ENCODE results near the gene RANBP1. TPM values are rescaled to one million over a fixed set of nuclear protein-coding genes. Genes with fewer than 3 reads are reported as not detected.

RANBP1 gene
- total and polyA plus RNA-seq, 9 of the 15 experiments (the other 6 are each of a cell fraction or from before 2014, with no cell fraction given): 162 to 2,891 (median 1,289) TPM

GRCh38 chr22:20117633-20118299 is 1.9 kb downstream of the RANBP1 start (continued):
- TF ChIP-seq, protein P1, sequence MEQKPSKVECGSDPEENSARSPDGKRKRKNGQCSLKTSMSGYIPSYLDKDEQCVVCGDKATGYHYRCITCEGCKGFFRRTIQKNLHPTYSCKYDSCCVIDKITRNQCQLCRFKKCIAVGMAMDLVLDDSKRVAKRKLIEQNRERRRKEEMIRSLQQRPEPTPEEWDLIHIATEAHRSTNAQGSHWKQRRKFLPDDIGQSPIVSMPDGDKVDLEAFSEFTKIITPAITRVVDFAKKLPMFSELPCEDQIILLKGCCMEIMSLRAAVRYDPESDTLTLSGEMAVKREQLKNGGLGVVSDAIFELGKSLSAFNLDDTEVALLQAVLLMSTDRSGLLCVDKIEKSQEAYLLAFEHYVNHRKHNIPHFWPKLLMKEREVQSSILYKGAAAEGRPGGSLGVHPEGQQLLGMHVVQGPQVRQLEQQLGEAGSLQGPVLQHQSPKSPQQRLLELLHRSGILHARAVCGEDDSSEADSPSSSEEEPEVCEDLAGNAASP (IDR thresholded peaks at IDR 0.05): no peak
- TF ChIP-seq ZNF184 (CRISPR knock-in tag; IDR thresholded peaks at IDR 0.05): no peak
- TF ChIP-seq SRF (CRISPR knock-in tag; IDR thresholded peaks at IDR 0.05): no peak; a peak in 1 of 4 replicates
- no peak for TF ChIP-seq PHF20 (IDR thresholded peaks at IDR 0.05; ENCODE audit: partially characterized antibody)
- 0 out of 2 replicates have a peak, but pooled peaks have one; percentile 44 for TF ChIP-seq KLF1 (tag; IDR thresholded peaks at IDR 0.05)
- TF ChIP-seq STAG1 (CRISPR knock-in tag; IDR thresholded peaks at IDR 0.05; ENCODE audit: borderline replicate concordance): no peak
- TF ChIP-seq, protein P2, sequence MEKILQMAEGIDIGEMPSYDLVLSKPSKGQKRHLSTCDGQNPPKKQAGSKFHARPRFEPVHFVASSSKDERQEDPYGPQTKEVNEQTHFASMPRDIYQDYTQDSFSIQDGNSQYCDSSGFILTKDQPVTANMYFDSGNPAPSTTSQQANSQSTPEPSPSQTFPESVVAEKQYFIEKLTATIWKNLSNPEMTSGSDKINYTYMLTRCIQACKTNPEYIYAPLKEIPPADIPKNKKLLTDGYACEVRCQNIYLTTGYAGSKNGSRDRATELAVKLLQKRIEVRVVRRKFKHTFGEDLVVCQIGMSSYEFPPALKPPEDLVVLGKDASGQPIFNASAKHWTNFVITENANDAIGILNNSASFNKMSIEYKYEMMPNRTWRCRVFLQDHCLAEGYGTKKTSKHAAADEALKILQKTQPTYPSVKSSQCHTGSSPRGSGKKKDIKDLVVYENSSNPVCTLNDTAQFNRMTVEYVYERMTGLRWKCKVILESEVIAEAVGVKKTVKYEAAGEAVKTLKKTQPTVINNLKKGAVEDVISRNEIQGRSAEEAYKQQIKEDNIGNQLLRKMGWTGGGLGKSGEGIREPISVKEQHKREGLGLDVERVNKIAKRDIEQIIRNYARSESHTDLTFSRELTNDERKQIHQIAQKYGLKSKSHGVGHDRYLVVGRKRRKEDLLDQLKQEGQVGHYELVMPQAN (IDR thresholded peaks at IDR 0.05; ENCODE audit: borderline replicate concordance): peak; percentile 97
- no peak for TF ChIP-seq ZBTB1 (CRISPR knock-in tag; IDR thresholded peaks at IDR 0.05; ENCODE audit: borderline replicate concordance, low read depth)
- TF ChIP-seq ZC3H8 (IDR thresholded peaks at IDR 0.05): no peak
- no peak for TF ChIP-seq HNRNPK (IDR thresholded peaks at IDR 0.05; ENCODE audit: low read depth, low read length, poor library complexity, severe bottlenecking)
- no peak for TF ChIP-seq SNIP1 (IDR thresholded peaks at IDR 0.05; ENCODE audit: low read depth)
- TF ChIP-seq, protein P3, sequence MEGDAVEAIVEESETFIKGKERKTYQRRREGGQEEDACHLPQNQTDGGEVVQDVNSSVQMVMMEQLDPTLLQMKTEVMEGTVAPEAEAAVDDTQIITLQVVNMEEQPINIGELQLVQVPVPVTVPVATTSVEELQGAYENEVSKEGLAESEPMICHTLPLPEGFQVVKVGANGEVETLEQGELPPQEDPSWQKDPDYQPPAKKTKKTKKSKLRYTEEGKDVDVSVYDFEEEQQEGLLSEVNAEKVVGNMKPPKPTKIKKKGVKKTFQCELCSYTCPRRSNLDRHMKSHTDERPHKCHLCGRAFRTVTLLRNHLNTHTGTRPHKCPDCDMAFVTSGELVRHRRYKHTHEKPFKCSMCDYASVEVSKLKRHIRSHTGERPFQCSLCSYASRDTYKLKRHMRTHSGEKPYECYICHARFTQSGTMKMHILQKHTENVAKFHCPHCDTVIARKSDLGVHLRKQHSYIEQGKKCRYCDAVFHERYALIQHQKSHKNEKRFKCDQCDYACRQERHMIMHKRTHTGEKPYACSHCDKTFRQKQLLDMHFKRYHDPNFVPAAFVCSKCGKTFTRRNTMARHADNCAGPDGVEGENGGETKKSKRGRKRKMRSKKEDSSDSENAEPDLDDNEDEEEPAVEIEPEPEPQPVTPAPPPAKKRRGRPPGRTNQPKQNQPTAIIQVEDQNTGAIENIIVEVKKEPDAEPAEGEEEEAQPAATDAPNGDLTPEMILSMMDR (IDR thresholded peaks at IDR 0.05 in 2 of 3, conservative IDR thresholded peaks at IDR 0.05 in 1 of 3; ENCODE audit: insufficient read depth in 2 of 3, low read depth in 1 of 3, low read length in 3 of 3): peak in 2 of 3 experiments; percentile 5 to 12; a peak in 1 of 6 replicates
- peak; percentile 38; the same call in 1 of the 2 replicates for TF ChIP-seq KDM2B (CRISPR knock-in tag; IDR thresholded peaks at IDR 0.05)
- TF ChIP-seq ZFP1 (CRISPR knock-in tag; IDR thresholded peaks at IDR 0.05): no peak
- TF ChIP-seq PCBP2 (IDR thresholded peaks at IDR 0.05; ENCODE audit: low read depth, low read length, poor library complexity, severe bottlenecking): no peak
- TF ChIP-seq ZKSCAN1 (IDR thresholded peaks at IDR 0.05; ENCODE audit: low read depth, low read length): no peak
- peak; percentile 12; the same call in 1 of the 2 replicates for TF ChIP-seq ZNF384 (IDR thresholded peaks at IDR 0.05; ENCODE audit: low read depth, low read length)
- no peak for TF ChIP-seq SP2 (IDR thresholded peaks at IDR 0.05; ENCODE audit: extremely low read depth, low read depth, low read length, poor library complexity, severe bottlenecking)
- TF ChIP-seq MITF (IDR thresholded peaks at IDR 0.05): no peak
- TF ChIP-seq, protein P4, sequence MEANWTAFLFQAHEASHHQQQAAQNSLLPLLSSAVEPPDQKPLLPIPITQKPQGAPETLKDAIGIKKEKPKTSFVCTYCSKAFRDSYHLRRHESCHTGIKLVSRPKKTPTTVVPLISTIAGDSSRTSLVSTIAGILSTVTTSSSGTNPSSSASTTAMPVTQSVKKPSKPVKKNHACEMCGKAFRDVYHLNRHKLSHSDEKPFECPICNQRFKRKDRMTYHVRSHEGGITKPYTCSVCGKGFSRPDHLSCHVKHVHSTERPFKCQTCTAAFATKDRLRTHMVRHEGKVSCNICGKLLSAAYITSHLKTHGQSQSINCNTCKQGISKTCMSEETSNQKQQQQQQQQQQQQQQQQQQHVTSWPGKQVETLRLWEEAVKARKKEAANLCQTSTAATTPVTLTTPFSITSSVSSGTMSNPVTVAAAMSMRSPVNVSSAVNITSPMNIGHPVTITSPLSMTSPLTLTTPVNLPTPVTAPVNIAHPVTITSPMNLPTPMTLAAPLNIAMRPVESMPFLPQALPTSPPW (CRISPR knock-in tag; IDR thresholded peaks at IDR 0.05): no peak

Measured in K562 (cell line).